ENCODE data around the gene SYNJ1.

Gene SYNJ1

DNA sequence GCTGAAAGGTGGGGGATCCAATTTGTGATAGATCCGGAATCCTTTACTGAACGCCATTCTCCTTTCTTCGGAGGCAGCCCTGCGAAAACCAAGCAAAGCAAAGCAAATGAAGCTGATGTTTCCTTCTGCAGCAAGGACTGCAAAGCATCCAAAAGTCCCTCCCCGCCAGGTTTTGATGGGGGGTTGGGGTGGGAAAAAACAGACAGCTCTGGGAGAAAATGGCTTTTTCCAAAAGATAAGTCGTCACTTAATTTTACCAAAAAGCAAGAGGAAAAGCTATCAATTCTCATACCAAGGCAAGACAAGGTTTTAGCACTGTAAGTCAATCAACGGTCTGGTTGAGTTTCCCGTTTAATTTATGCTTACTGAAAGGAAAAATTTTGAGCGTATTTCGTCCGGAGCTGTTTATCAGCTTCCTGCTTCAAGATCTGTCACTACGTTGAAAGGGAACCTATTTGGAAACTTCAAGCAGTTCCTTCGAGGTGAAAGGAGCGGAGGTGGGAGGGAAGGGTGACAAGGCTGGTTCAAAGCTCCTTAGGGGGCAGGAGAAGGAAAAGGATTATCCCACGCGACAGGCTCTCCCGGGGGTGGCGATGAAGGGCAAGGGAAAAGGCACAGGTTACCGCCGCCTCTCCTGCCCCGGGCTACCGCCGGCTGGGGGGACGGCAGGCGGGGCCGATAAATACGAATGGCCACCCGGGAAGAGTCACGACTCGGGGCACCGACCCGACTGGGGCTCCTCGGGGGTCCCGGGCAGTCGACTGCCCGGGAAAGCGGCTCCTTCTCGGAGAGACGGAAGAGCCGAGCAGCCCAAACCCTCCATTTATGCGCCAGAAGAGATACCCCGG is 750 bp downstream of the SYNJ1 start:
- H3K4me1 ChIP-seq (ENCODE audit: control insufficient read depth in 1 of 2, insufficient read depth in 1 of 2, low read depth in 1 of 2, low read length in 1 of 2) = peaks cover 43 to 45% of the 10 kb centered on the region in 2 experiments
- H3K36me3 ChIP-seq = peaks cover 33% of the 10 kb centered on the region
- peak overlapping the region; percentile 96 for H3K27ac ChIP-seq
- TF ChIP-seq, protein P1, sequence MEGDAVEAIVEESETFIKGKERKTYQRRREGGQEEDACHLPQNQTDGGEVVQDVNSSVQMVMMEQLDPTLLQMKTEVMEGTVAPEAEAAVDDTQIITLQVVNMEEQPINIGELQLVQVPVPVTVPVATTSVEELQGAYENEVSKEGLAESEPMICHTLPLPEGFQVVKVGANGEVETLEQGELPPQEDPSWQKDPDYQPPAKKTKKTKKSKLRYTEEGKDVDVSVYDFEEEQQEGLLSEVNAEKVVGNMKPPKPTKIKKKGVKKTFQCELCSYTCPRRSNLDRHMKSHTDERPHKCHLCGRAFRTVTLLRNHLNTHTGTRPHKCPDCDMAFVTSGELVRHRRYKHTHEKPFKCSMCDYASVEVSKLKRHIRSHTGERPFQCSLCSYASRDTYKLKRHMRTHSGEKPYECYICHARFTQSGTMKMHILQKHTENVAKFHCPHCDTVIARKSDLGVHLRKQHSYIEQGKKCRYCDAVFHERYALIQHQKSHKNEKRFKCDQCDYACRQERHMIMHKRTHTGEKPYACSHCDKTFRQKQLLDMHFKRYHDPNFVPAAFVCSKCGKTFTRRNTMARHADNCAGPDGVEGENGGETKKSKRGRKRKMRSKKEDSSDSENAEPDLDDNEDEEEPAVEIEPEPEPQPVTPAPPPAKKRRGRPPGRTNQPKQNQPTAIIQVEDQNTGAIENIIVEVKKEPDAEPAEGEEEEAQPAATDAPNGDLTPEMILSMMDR (IDR thresholded peaks at IDR 0.05) = no peak
- no peaks in the 10 kb centered on the region for H3K9me3 ChIP-seq
- no peaks in the 10 kb centered on the region for H3K27me3 ChIP-seq
- peak overlapping the region; percentile 92 to 100 for H3K4me3 ChIP-seq (ENCODE audit: low read depth in 1 of 2, low read length in 1 of 2)

DNA sequence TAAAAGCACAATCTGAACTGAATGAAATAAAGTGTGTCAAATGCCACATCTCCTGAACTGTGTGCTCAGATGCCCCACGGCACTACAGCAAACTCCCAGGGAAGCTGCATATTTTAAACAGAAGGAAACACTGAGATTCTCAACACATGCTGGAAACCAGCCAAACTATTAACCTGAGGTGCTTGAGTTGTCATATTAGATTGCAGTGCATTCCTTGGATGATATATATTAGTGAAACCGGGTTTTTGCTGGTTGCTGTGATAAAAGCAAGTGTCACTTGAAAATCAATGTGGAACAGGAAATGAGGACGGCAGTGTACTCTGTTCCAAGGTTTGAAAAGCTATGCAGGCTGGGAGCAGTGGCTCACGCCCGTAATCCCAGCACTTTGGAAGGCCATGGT is 8.7 kb downstream of the SYNJ1 start:
- peaks cover 45% of the 10 kb centered on the region for H3K36me3 ChIP-seq
- H3K27me3 ChIP-seq = no peaks in the 10 kb centered on the region
- TF ChIP-seq, protein P1 (IDR thresholded peaks at IDR 0.05) = no peak
- H3K9me3 ChIP-seq = no peaks in the 10 kb centered on the region
- peak overlapping the region; percentile 84 for H3K27ac ChIP-seq
- H3K4me1 ChIP-seq (ENCODE audit: control insufficient read depth in 1 of 2, insufficient read depth in 1 of 2, low read depth in 1 of 2, low read length in 1 of 2) = peaks cover 30 to 38% of the 10 kb centered on the region in 2 experiments
- no peak overlapping the region for H3K4me3 ChIP-seq (ENCODE audit: low read depth in 1 of 2, low read length in 1 of 2)

DNA sequence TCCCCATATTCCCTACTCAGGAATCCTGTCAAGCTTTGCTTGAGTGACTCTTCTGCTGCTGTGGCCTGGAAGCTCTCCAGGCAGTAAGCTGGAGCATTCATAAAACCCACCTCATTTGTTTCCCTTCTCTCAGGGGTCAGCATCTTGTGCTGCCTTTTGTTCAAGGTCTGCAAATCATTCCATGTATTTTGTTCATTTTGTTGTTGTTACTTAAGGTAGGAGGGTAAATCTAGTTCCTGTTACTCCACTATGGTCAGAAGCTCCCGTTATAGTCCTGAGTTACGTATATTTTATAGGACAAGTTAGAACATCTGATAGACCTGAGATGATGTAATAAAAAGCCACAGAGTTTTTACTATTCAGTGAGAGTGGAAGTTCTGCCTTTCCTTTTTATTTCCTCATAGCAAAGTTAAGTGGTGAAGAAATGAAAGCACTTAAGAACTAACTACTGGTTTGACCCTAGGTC is 9.9 kb downstream of the SYNJ1 start:
- no peak overlapping the region for H3K4me3 ChIP-seq (ENCODE audit: low read depth in 1 of 2, low read length in 1 of 2)
- TF ChIP-seq, protein P1 (IDR thresholded peaks at IDR 0.05) = no peak

DNA sequence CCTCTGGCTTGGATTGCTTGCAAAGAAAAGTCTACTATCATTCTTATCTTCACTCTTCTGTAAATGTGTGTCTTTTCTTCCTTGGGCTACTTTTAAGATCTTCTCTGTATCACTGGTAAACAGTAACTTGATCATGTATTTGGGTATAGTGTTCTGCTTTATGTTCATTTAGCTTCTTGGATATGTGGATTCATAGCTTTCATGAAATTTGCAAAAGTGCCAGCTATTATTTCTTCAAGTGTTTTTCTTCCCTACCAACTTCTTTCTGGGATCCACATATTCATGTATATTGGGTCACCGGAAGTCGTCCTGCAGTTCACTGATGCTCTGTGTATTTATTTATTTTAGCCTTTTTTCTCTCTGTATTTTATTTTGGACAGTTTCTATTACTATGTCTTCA is 11.3 kb downstream of the SYNJ1 start:
- TF ChIP-seq, protein P1 (IDR thresholded peaks at IDR 0.05) = no peak
- Histone ChIP-seq H3K27me3 (no peaks in the 10 kb centered on the region), H3K9me3 (no peaks in the 10 kb centered on the region), H3K4me1 (ENCODE audit: control insufficient read depth in 1 of 2, insufficient read depth in 1 of 2, low read depth in 1 of 2, low read length in 1 of 2) (peaks cover 30 to 39% of the 10 kb centered on the region in 2 experiments), H3K36me3 (peaks cover 24% of the 10 kb centered on the region), H3K27ac (peak overlapping the region; percentile 84), H3K4me3 (ENCODE audit: low read depth in 1 of 2, low read length in 1 of 2) (no peak overlapping the region)

More for the DNA sequence above, 9.9 kb downstream of the SYNJ1 start:
- Histone ChIP-seq H3K9me3 (no peaks in the 10 kb centered on the region), H3K4me1 (ENCODE audit: control insufficient read depth in 1 of 2, insufficient read depth in 1 of 2, low read depth in 1 of 2, low read length in 1 of 2) (peaks cover 30 to 39% of the 10 kb centered on the region in 2 experiments), H3K36me3 (peaks cover 34% of the 10 kb centered on the region), H3K27me3 (no peaks in the 10 kb centered on the region), H3K27ac (peak overlapping the region; percentile 84)

DNA sequence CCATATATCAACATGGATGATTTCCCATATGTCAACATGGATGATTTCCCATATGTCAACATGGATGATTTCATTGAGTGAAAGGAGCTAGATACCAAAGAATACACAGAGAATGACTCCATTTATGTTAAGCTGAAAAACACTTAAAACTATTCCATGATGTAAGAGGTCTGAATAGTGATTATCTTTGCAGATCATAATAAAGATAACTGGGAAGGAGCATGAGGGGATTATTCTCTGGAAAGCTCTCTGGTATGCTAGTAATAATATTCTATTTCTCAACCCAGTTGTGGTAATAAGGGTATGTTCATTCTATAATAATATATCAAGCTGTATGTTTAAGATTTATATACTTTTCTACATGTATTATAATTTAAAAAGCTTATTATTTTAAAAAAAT is 14.1 kb downstream of the SYNJ1 start:
- Histone ChIP-seq H3K36me3 (peaks cover under 1% of the 10 kb centered on the region), H3K9me3 (no peaks in the 10 kb centered on the region), H3K27ac (no peak overlapping the region), H3K4me3 (ENCODE audit: low read depth in 1 of 2, low read length in 1 of 2) (no peak overlapping the region), H3K27me3 (no peaks in the 10 kb centered on the region), H3K4me1 (ENCODE audit: control insufficient read depth in 1 of 2, insufficient read depth in 1 of 2, low read depth in 1 of 2, low read length in 1 of 2) (peaks cover 24 to 27% of the 10 kb centered on the region in 2 experiments)
- TF ChIP-seq, protein P1 (IDR thresholded peaks at IDR 0.05) = no peak

All from neutrophil (primary cell).